HG03439 (cell line): Measurements from ENCODE around the gene UACA.

Experiments used
- ATAC-seq: cut with Tn5 transposase; IDR thresholded peaks from one replicate; pipeline ENCODE4 v1.9.1; 2021; ENCODE audit warnings: mild to moderate bottlenecking, moderate library complexity; ENCODE audit not compliant: unreplicated experiment

UACA gene

DNA sequence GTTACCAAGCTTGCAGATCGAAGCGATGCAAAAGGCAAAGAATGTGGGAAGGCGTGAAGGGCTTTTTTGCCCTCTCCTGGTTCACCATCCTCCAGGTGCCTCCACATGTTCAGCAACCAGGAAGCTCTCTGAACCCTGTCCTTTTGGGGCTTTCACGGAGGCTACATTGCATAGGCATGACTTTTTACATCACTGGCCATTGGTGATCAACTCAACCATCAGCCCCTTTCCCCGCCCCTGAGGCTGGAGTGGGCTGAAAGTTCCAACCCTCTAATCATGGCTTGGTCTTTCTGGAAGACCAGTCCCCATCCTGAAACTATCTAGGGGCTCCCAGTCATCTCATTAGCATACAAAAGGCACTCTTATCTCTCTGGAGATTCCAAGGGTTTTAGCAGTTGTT lies 52.6 kb downstream of the UACA start:
- ATAC-seq = no peak

- no peak for ATAC-seq
These were observed 54.5 kb downstream of the UACA start for GRCh38 chr15:70708839-70709238.

DNA sequence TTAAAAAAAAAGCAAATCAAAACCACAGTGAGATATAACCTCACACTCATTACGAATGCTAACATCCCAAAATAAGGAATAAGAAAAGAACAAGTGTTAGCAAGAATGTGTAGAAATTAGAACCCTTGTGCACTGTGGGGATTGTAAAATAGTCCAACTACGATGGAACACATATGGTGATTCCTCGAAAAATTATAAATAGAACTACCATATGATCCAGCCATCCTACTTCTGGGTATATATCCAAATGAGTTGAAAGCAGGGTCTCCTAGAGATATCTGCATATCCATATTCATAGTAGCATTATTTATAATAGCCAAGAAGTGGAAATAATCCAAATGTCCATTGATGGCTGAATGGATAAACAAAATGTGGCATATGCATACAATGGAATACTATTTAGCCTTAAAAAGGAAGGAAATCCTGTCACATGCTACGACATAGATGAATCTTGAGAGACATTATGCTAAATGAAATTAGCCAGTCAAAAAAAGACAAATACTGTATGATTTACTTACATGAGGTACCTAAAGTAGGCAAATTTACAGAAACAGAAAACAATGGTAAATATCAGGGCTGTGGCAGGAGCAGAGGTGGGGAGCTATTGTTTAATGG lies 55.6 kb downstream of the UACA start:
- ATAC-seq = no peak

DNA sequence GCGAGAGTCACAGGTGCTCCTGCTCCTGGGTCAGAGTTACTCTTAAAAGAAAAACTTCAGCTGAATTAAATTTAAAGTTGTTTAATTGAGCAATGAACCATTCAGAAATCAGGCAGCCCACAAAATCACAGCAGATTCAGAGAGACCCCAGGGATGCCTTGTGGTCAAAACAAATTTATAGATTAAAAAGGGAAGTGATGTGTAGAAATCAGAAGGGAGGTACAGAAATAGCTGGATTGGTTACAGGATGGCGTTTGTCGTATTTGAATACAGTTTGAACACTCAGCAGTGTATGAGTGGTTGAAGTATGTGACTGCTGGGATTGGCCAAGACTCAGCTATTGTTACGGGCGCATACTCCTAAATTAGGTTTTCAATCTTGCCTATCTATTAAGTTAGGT lies 58.6 kb downstream of the UACA start:
- ATAC-seq = no peak

GRCh38 chr15:70704166-70704565 lies 59.2 kb downstream of the UACA start:
- ATAC-seq = no peak

- no peak for ATAC-seq
These were observed 60.1 kb downstream of the UACA start for GRCh38 chr15:70703096-70703878.

- ATAC-seq = no peak
These were observed 60.8 kb downstream of the UACA start for GRCh38 chr15:70702584-70702983.

DNA sequence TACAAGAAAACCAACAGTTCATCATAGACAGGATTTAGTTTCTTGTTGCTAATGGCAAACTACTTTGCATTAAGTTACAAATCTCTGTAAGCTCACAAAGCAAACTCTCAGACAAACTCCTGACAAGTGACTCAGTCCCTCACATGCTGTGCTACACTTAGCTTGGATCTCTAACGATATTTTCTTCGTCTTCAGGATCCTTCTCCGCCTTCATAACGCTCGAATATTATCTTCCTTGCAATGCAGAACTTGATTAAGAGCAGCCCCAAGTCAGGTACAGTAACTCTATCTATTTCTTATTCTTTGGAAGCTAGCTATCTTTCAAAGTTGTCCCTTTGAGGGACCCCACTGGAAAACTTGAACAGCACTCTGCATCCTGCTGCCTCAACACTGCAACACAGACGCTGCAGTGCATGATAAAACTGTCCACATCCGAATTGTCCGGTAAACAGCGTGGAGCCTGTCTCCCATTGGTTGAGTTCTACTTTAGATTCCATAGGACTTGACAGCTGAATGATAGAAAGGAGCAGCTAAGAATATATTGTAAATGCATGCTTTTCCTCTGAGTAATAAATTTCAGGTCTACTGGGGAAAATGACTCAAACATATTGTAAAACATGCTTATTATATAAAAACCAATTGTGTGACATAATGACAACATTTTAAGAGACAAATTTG lies 61.3 kb downstream of the UACA start:
- ATAC-seq = no peak

DNA sequence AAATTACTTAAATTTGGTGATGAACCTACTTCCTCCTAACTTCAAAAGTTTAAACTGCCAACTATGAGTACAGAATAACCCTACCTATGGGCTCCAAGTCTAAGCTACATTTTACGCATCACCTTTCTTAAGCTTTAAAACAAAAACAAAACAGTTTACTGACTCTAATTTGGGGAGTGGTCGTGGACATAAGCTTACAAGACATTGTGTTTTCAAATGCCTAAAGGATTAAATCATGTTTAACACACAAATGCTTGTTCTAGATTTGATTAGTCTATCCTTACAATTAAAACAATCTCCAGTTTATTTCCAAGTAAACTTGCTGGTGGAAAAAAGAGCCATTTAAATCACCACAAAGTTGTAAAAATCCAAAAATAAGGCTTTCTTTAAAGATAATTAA lies 62.2 kb downstream of the UACA start:
- ATAC-seq = no peak

- ATAC-seq = no peak
These were observed 63.5 kb downstream of the UACA start for GRCh38 chr15:70699890-70700289.

GRCh38 chr15:70698836-70699390 lies 64.4 kb downstream of the UACA start:
- ATAC-seq = no peak

- no peak for ATAC-seq
These were observed 64.9 kb downstream of the UACA start for GRCh38 chr15:70698426-70698825.

DNA sequence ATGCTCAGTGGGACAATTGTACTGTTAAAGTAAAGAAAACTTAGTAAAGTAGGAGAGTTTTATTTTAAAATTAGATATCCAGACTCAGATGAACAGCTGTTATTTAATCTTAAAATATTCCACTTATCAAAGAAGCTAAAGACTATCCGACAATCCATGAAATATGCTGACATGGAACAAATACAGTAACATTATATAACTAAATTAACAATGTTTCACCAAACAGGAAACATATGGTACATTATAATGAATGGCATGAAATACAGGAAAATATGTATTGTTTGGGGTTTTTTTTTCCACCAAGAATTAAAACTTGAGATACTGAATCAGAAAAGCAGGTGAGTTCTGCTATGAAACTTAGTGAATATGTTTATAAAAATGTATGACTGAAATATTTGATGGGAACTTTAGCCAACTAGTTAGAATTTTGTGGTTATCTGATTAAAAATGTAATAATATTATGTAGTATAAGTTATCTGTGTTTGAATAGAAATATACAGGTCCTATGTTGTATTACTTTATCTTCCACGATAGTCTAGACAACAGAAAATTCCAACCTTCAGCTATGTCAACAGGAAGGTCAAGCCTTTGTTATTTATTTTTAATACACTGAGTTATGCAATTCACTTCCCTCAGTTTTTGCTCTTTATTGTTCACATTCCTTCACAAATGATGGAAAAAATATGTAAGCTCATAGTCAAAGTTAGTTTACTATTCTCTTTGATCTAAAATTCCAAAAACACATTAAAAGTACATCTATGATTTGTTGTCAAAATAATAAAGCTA lies 72.7 kb downstream of the UACA start:
- no peak for ATAC-seq

- no peak for ATAC-seq
These were observed 73.3 kb downstream of the UACA start for GRCh38 chr15:70690021-70690420.

DNA sequence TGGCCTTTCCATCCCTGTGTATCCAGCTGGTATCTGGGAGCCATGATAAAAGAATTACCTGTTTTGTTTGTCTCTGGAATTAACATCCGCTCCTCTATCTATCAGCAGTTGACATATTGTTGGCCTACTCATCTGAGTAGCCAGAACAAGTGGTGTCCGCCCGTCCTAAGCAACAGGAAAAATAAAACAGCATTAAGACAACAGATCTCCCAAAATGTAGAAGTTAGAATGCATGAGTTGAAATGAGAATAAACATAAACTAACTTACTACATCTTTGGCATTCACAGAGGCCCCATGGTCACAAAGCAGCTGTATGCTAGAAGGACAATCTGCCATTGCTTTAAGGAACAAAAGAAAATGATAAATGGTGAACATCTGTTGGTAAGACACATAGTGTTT lies 75.9 kb downstream of the UACA start:
- no peak for ATAC-seq

DNA sequence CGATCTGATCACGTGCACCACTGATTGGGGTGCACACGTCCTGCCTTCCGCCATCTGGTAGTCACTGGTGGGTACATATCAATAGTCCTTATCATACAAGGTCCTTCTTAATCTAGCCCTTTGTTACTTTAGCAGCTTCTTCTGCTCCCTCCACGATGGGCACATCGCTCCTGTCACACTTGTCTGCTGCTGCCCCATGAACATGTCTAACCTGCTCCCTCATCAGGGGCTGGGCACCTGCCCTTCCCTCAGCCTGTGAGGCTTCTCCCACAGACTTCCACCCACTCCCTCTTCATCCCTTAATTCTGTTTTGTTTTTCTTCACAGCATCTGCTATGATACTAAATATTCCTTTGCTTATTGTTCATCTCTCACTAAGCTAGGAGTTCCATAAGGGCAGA lies 82.5 kb downstream of the UACA start:
- no peak for ATAC-seq

GRCh38 chr15:70679919-70680231 lies 83.5 kb downstream of the UACA start:
- ATAC-seq = no peak

- no peak for ATAC-seq
These were observed 91.3 kb downstream of the UACA start for GRCh38 chr15:70672081-70672480.

DNA sequence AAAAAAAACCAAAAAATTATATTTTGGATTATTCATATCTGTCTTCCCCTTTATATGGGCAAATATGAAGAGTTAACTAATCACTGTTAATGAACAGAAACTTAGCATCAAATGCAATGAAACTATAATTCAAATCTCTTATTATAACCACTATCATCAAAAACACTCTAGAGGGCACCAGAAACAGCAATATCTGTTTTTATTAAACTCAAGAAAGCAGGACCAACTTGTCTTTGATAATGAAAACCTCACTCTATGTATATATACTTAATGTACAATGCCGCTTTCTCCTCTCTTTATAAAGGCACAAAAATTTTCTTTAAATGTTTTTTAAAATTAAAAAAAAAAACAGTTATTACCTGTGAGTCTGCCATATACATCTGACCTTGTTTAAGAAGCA lies 92.7 kb downstream of the UACA start:
- no peak for ATAC-seq

GRCh38 chr15:70669966-70670658 lies 93.2 kb downstream of the UACA start:
- no peak for ATAC-seq
